Fibroblast of skin of scalp (primary cell): ENCODE results near the gene DAB2IP.

Experiments used
- DNase-seq: peaks from one replicate; pipeline ENCODE4 v3.0.0-alpha.2; 2013

The DAB2IP gene

GRCh38 chr9:121821326-121821725 lies 169.9 kb downstream of the DAB2IP start:
- no peak for DNase-seq

- no peak for DNase-seq
Measured at GRCh38 chr9:121822093-121823085, 171.0 kb downstream of the DAB2IP start.

- DNase-seq, result no peak
Measured at GRCh38 chr9:121823451-121824169, 172.2 kb downstream of the DAB2IP start.

GRCh38 chr9:121824651-121825030 lies 173.2 kb downstream of the DAB2IP start:
- no peak for DNase-seq

GRCh38 chr9:121825031-121825691 lies 173.7 kb downstream of the DAB2IP start:
- DNase-seq, result no peak

GRCh38 chr9:121826711-121827110 lies 175.3 kb downstream of the DAB2IP start:
- DNase-seq, result no peak

GRCh38 chr9:121827251-121827967 lies 176.0 kb downstream of the DAB2IP start:
- no peak for DNase-seq

- no peak for DNase-seq
Measured at GRCh38 chr9:121830441-121831140, 179.2 kb downstream of the DAB2IP start.

GRCh38 chr9:121831869-121832268 lies 180.4 kb downstream of the DAB2IP start:
- no peak for DNase-seq

- DNase-seq, result no peak
Measured at GRCh38 chr9:121833061-121833460, 181.6 kb downstream of the DAB2IP start.
